Measurements from ENCODE around the gene RIMBP2.
"Not testable (repeated sequence)": the region's sequence is repeated elsewhere in the genome, so short reads cannot be mapped to it uniquely, and the experiment has no call there.

RIMBP2 gene

GRCh38 chr12:130705178-130705822 lies 10.8 kb downstream of the RIMBP2 start:
- DNase-seq = no peak

DNA sequence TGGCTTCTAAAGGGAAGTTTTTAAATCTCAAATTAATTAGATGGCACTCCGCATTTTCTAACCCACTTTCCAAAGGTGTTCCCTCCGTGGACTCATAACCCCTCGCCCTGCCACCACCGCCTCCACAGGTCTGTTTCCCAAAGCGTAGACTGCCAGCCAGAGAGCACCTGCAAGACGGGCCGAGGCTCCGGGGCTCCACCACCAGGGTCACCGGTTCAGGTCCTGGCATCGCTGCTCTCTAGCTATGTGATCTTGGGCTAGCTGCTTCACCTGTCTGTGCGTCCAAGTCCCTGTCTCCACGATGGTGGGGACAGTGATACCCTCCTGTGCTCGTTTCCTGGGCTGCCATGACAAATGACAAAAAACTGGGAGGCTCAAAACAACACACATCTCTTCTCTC lies 11.5 kb downstream of the RIMBP2 start:
- no peak for DNase-seq

GRCh38 chr12:130703733-130704375 lies 12.2 kb downstream of the RIMBP2 start:
- DNase-seq = no peak

- DNase-seq = no peak
Measured at GRCh38 chr12:130702966-130703732, 12.9 kb downstream of the RIMBP2 start.

DNA sequence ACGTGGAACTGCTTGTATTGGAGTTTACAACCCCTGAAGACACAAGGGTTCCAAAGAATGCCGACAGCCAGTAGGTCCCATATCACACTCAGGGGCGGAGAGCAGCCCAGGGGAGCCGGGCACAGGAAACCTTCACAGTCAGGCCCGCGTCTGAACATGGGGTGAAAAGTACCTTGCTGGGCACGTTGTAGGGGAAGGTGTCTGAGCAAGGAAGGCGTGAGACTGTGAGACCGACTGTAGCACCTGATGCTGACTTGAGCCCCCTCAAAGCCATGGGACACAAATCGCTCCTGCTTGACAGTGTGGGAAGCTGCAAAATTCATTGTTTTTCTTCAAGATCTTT lies 14.7 kb downstream of the RIMBP2 start:
- no peak for DNase-seq

GRCh38 chr12:130700492-130701401 lies 15.4 kb downstream of the RIMBP2 start:
- no peak for DNase-seq

DNA sequence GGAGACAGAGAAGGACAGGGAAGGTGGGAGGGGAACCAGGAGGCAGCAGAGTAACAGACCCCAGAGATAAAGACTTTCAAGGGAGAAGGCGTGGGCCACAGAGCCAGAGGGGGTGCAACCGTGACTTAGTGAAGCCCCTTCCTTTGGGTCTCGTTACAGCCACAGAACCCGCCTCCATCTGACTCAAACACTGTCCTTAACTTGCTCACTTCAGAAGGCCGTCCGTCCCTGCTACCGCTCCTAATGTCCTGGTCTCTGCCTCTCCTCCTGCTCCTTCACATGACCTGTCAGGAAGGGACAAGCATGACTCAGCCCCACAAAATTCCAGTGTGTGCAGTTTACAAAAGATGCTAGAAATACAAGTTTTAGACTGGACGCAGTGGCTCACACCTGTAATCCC lies 18.0 kb downstream of the RIMBP2 start:
- DNase-seq = no peak

DNA sequence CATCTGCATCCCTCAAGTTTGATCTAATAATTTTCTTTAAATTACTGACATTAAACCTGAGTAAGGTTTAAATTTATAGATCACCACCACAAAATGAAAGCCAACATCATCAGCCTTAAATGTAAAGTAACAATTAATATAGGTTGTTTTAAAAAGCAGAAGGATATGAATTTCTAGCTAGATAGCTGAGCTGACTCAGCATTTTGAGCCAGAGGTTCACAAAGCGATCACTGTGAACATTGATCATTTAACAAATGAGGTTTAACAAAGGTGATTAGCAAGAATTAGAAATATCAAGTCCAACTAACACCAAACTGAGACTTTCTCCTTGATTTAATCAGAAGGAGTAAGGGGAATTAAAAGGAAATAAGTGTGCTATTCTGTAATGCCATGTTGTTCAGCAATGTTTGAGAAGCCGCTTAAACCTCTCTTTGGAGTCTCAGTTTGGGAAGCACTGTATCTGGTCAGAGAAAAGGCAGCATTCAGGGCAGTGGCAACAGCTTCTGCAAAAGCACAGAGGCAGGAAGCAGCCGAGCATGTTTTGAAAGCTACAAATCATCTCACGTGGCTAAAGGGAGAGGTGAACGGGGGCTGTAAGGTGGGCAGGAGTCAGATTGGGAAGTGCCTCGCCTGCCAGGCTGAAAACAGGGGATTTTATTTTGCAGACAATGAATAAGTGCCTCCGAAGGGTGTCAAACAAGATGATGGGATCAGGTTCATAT lies 19.6 kb downstream of the RIMBP2 start:
- DNase-seq = no peak

DNA sequence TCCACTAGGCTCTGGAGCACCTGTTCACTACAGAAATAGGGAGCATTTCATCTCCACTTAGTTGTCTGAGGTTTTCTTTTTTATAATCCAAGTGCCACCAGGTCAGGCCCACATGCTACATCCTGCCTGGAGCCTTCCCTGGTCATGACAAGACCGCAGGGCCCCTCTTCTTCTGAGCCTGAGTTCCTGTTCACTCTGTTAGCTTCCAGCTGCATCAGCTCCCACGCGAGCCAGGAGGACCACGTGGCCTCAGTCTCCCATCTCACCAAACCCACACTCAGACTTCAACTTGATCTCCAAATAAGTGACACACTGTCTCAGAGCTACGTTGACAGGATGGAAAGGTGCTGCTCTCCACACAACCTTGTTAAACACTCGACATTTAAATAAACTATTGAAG lies 21.0 kb downstream of the RIMBP2 start:
- DNase-seq = no peak

- DNase-seq = no peak
Measured at GRCh38 chr12:130689408-130690405, 26.4 kb downstream of the RIMBP2 start.

- not testable (repeated sequence) for DNase-seq
Measured at GRCh38 chr12:130688999-130689398, 27.1 kb downstream of the RIMBP2 start.

DNA sequence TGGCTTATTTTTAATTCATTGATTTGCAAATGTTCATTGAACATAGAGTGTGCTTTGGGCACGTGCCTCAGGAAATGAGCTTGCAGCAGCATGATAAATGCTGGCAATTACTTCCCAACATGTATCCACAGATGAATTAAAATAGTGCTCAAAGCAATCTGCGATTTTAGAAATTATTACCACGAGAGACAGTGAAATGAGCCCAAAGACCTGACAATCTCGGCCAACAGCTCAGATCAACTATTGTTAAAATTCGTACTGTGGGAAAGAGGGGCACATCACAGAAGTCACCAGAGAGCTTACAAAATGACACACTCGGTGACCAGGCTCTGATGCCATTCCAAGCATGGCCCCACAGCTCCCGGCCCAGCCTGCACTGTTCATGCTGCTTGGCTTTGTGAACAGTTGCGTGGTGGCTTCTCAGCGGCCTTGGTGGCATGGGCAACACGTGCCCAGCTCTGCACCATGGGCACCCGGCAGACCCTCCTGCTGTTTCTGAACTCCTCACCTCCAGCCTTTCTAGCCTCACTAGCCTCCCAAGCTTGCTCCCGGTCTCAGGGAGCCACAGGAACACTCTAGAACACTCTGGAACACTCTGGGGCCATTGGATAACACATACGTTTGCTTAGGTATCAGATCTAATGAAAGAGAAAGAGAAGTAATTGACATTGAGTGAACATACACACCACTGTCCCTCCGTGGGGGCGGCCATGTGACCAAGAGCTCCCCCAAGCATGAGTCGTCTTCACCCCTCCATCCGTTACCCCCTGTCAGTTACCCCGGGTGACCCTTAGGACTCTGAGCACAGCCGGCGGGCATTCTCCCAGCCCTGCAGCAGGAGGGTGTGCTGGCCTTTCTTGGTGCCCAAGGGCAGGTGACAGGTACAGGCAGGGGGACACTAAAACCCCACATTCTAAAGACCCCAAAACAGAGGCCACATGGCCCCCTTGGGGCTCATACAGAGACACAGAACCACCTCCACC lies 28.0 kb downstream of the RIMBP2 start:
- DNase-seq = no peak

DNA sequence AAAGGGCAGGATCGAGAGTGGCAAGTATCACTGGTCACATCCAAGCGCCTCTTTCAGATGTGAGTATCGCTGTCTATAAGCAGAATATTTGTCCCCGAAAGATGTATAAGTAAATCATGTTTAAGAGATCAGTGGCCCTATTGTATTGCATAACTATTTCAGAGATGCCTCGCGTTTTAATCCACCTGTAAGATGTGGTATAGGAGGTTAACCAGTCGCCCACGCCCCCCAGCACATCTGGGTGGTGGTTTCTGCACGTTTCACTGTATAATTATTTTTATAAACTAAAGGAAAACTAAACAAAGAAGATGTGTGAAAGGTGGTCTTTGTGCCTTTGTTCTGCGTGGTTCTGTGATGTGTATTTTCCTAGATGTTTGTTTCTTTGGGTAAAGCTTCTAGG lies 28.9 kb downstream of the RIMBP2 start:
- DNase-seq = no peak

DNA sequence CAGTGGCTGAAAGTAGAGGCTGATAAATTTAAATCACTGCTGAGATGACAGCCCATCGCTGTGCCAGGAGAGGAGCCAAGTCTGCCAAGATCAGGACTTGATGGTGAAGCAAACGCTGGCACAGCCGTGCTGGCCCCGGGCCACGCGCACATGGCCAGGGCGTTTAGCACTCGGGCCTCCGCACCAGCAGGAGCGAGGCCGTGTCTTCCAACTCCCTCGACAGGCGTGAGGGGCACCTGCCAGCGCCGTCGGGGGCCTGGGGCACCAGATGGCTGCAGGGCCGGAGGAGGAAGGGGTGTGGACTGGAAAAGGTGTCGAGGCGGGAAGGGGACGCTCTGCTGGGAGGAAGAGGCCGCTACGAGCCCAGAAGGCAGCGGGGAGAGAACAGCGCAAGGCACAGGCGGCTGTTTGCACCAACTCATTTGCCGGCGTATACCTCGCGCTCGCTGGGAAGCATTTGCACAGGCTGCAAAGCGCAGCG lies 29.5 kb downstream of the RIMBP2 start:
- no peak for DNase-seq

- no peak for DNase-seq
Measured at GRCh38 chr12:130685850-130686249, 30.2 kb downstream of the RIMBP2 start.

- no peak for DNase-seq
Measured at GRCh38 chr12:130685250-130685787, 30.8 kb downstream of the RIMBP2 start.

GRCh38 chr12:130683811-130684210 lies 32.3 kb downstream of the RIMBP2 start:
- no peak for DNase-seq

GRCh38 chr12:130683080-130683479 lies 33.0 kb downstream of the RIMBP2 start:
- no peak for DNase-seq

DNA sequence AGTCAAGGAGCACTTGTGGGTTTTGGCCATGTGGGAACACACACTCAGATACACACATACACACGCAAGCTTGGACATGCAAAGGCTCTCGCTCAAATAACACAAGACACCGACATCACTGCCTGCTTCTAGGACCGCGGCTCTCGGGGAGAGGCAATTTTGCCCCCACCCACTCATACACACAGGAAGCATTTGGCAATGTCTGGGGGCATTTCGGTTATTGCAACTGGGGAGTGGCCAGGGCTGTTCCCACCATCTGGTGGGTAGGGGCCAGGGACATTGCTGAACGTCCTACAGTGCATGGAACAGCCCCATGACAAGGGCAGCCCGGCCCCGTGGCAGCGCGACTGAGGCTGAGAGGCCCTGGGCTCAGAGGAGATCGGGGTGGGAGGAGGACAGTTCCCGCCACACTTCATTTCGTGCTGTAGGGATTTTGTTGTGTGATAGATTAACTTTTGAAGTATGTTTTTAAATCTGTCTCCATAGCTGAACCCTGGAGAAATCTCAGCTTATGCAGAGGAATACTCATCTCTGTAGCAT lies 35.6 kb downstream of the RIMBP2 start:
- DNase-seq = no peak

Measured in femur (tissue), 1 donor.